HEK293 (cell line): ENCODE data around the gene CABP1.
A peak's percentile ranks its signal among the peaks of the same experiment; 100 is the strongest.

ENCODE experiments used
- CTCF ChIA-PET: fragments of 350-600 bp; formaldehyde crosslinking; extraction: SDS; loops from one replicate; lab custom pipeline; 2021; ENCODE audit warnings: antibody characterized with exemption; lab: Yijun Ruan, JAX
- POLR2A ChIA-PET: fragments of 300-600 bp; formaldehyde crosslinking; extraction: SDS; loops from one replicate; lab custom pipeline; 2020; ENCODE audit warnings: antibody characterized with exemption, inconsistent platforms; lab: Yijun Ruan, JAX
- H3K27ac ChIP-seq: fragments of 200-500 bp; sonication (Bioruptor generic); 2 replicates; pipeline ENCODE4 v1.5.1; 2014; ENCODE audit warnings: low read depth, low read length, control low read depth, inconsistent platforms; ENCODE audit errors: extremely low read depth
- H3K36me3 ChIP-seq, 2 experiments: fragments of 200-500 bp in 1 of 2; sonication (Bioruptor generic) in 1 of 2; 1 replicate in 1 of 2; 2 replicates in 1 of 2; pipeline ENCODE4 v1.5.1; 2014 to 2017; ENCODE audit warnings: inconsistent platforms in 2 of 2, low read length in 2 of 2; ENCODE audit not compliant: control insufficient read depth in 2 of 2, insufficient read depth in 1 of 2
- H3K4me1 ChIP-seq: fragments of 200-500 bp; sonication (Bioruptor generic); 2 replicates; pipeline ENCODE4 v1.5.1; 2014; ENCODE audit warnings: mild to moderate bottlenecking, low read length, inconsistent platforms; ENCODE audit not compliant: control insufficient read depth, insufficient read depth
- H3K4me3 ChIP-seq: 2 replicates; pipeline ENCODE4 v1.5.1; 2011; ENCODE audit warnings: low read depth, mild to moderate bottlenecking, control low read depth, low read length, moderate library complexity
- H3K9me3 ChIP-seq: fragments of 200-500 bp; sonication (Bioruptor generic); 2 replicates; pipeline ENCODE4 v1.5.1; 2014; ENCODE audit warnings: low read depth, low read length, inconsistent platforms; ENCODE audit not compliant: control insufficient read depth, insufficient read depth
- GLIS1 ChIP-seq: fragments of 450-650 bp; formaldehyde crosslinking; IDR thresholded peaks from 2 replicates; pipeline ENCODE4 v1.5.1; 2016; ENCODE audit warnings: missing biosample characterization, missing genetic modification characterization
- HIC1 ChIP-seq: fragments of 450-650 bp; formaldehyde crosslinking; IDR thresholded peaks from 2 replicates; pipeline ENCODE4 v1.5.1; 2016; ENCODE audit warnings: missing biosample characterization, missing genetic modification characterization
- MEIS1 ChIP-seq: sonication (generic); formaldehyde crosslinking; IDR thresholded peaks from 2 replicates; pipeline ENCODE4 v1.8.1; 2022; ENCODE audit warnings: missing genetic modification reagents, mild to moderate bottlenecking, borderline replicate concordance
- PATZ1 ChIP-seq: fragments of 450-650 bp; formaldehyde crosslinking; IDR thresholded peaks from 2 replicates; pipeline ENCODE4 v1.5.1; 2016; ENCODE audit warnings: missing biosample characterization, missing genetic modification characterization
- PRDM1 ChIP-seq: fragments of 450-650 bp; formaldehyde crosslinking; IDR thresholded peaks from 2 replicates; pipeline ENCODE4; 2016; ENCODE audit warnings: missing biosample characterization, missing genetic modification characterization
- SP7 ChIP-seq: fragments of 450-650 bp; formaldehyde crosslinking; IDR thresholded peaks from 2 replicates; pipeline ENCODE4 v1.5.1; 2016; ENCODE audit warnings: missing biosample characterization, missing genetic modification characterization
- WT1 ChIP-seq: fragments of 450-650 bp; formaldehyde crosslinking; IDR thresholded peaks from 2 replicates; pipeline ENCODE4 v1.5.1; 2016; ENCODE audit warnings: missing biosample characterization, missing genetic modification characterization
- ZFHX2 ChIP-seq: fragments of 450-650 bp; formaldehyde crosslinking; conservative IDR thresholded peaks from 2 replicates; pipeline ENCODE4 v1.5.1; 2016; ENCODE audit warnings: missing biosample characterization, missing genetic modification characterization
- ZIC2 ChIP-seq: fragments of 450-650 bp; formaldehyde crosslinking; IDR thresholded peaks from 2 replicates; pipeline ENCODE4 v1.5.1; 2016; ENCODE audit warnings: missing biosample characterization, missing genetic modification characterization
- ZNF175 ChIP-seq: fragments of 450-650 bp; formaldehyde crosslinking; IDR thresholded peaks from 2 replicates; pipeline ENCODE4 v1.5.1; 2016; ENCODE audit warnings: missing biosample characterization, missing genetic modification characterization
- ZNF19 ChIP-seq: fragments of 450-650 bp; formaldehyde crosslinking; IDR thresholded peaks from 2 replicates; pipeline ENCODE4; 2016; ENCODE audit warnings: missing biosample characterization, missing genetic modification characterization, low read depth
- ZNF24 ChIP-seq: fragments of 450-650 bp; formaldehyde crosslinking; IDR thresholded peaks from 2 replicates; pipeline ENCODE4 v1.5.1; 2016; ENCODE audit warnings: missing biosample characterization, missing genetic modification characterization
- ZNF280D ChIP-seq: fragments of 450-650 bp; formaldehyde crosslinking; IDR thresholded peaks from 2 replicates; pipeline ENCODE4 v1.5.1; 2016; ENCODE audit warnings: missing biosample characterization, missing genetic modification characterization
- ZNF529 ChIP-seq: fragments of 450-650 bp; formaldehyde crosslinking; IDR thresholded peaks from 2 replicates; pipeline ENCODE4 v1.5.1; 2017; ENCODE audit warnings: missing genetic modification characterization, missing biosample characterization; ENCODE audit not compliant: insufficient replicate concordance
- ZNF623 ChIP-seq: fragments of 450-650 bp; formaldehyde crosslinking; IDR thresholded peaks from 2 replicates; pipeline ENCODE4 v1.5.1; 2016; ENCODE audit warnings: missing biosample characterization, missing genetic modification characterization
- ZNF768 ChIP-seq: fragments of 450-650 bp; formaldehyde crosslinking; IDR thresholded peaks from 2 replicates; pipeline ENCODE4 v1.5.1; 2018; ENCODE audit warnings: missing biosample characterization, mild to moderate bottlenecking, missing genetic modification characterization
- TF ChIP-seq, protein P1 (sequence below): fragments of 450-650 bp; formaldehyde crosslinking; IDR thresholded peaks from 2 replicates; pipeline ENCODE4 v1.5.1; 2016; ENCODE audit warnings: missing biosample characterization, missing genetic modification characterization
- TF ChIP-seq, protein P2 (sequence below): fragments of 450-650 bp; formaldehyde crosslinking; IDR thresholded peaks from 2 replicates; pipeline ENCODE4 v1.5.1; 2016; ENCODE audit warnings: missing biosample characterization, missing genetic modification characterization

The CABP1 gene

GRCh38 chr12:120597861-120598260 is 42.6 kb upstream of the CABP1 start:
- H3K36me3 ChIP-seq: no peaks in the 10 kb centered on the region
- no peaks in the 10 kb centered on the region for H3K4me1 ChIP-seq
- ChIA-PET POLR2A (interaction anchor here (2.2 kb wide), 1 partner anchor 17 kb away, joined by 6 read pairs; the partner anchor contains the start of gene POP5), CTCF (interaction anchor here (1.6 kb wide), 1 partner anchor 15 kb away, joined by 9 read pairs; no protein-coding TSS in a partner anchor)
- H3K9me3 ChIP-seq: no peaks in the 10 kb centered on the region
- H3K27ac ChIP-seq: no peak overlapping the region
- no peak overlapping the region for H3K4me3 ChIP-seq
- TF ChIP-seq, protein P1, sequence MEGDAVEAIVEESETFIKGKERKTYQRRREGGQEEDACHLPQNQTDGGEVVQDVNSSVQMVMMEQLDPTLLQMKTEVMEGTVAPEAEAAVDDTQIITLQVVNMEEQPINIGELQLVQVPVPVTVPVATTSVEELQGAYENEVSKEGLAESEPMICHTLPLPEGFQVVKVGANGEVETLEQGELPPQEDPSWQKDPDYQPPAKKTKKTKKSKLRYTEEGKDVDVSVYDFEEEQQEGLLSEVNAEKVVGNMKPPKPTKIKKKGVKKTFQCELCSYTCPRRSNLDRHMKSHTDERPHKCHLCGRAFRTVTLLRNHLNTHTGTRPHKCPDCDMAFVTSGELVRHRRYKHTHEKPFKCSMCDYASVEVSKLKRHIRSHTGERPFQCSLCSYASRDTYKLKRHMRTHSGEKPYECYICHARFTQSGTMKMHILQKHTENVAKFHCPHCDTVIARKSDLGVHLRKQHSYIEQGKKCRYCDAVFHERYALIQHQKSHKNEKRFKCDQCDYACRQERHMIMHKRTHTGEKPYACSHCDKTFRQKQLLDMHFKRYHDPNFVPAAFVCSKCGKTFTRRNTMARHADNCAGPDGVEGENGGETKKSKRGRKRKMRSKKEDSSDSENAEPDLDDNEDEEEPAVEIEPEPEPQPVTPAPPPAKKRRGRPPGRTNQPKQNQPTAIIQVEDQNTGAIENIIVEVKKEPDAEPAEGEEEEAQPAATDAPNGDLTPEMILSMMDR (tag by site-specific recombination): no peak
- no peak for TF ChIP-seq ZNF19 (tag by site-specific recombination)
- TF ChIP-seq ZNF768 (tag by site-specific recombination): 0 out of 2 replicates have a peak, but pooled peaks have one; percentile 76
- TF ChIP-seq ZNF623 (tag by site-specific recombination): 0 out of 2 replicates have a peak, but pooled peaks have one; percentile 2
- TF ChIP-seq ZNF175 (tag by site-specific recombination): no peak
- no peak for TF ChIP-seq MEIS1 (CRISPR knock-in tag)
- no peak for TF ChIP-seq ZNF529 (tag by site-specific recombination)

- POLR2A ChIA-PET: interaction anchor here (2.2 kb wide), 1 partner anchor 18 kb away, joined by 6 read pairs; the partner anchor contains the start of gene POP5
Measured at GRCh38 chr12:120598674-120599463, 41.6 kb upstream of the CABP1 start.

More at GRCh38 chr12:120598674-120599463, 41.6 kb upstream of the CABP1 start:
- H3K4me3 ChIP-seq: no peak overlapping the region
- CTCF ChIA-PET: interaction anchor here (0.9 to 1.6 kb wide), 2 partner anchors 16 to 50 kb away, joined by 3 to 9 read pairs; no protein-coding TSS in a partner anchor
- H3K4me1 ChIP-seq: no peaks in the 10 kb centered on the region
- no peaks in the 10 kb centered on the region for H3K9me3 ChIP-seq
- no peak overlapping the region for H3K27ac ChIP-seq
- no peaks in the 10 kb centered on the region for H3K36me3 ChIP-seq
- peak; percentile 71 for TF ChIP-seq ZIC2 (tag by site-specific recombination)
- TF ChIP-seq ZFHX2 (tag by site-specific recombination): peak; percentile 56
- peak; percentile 53 for TF ChIP-seq PATZ1
- TF ChIP-seq, protein P2, sequence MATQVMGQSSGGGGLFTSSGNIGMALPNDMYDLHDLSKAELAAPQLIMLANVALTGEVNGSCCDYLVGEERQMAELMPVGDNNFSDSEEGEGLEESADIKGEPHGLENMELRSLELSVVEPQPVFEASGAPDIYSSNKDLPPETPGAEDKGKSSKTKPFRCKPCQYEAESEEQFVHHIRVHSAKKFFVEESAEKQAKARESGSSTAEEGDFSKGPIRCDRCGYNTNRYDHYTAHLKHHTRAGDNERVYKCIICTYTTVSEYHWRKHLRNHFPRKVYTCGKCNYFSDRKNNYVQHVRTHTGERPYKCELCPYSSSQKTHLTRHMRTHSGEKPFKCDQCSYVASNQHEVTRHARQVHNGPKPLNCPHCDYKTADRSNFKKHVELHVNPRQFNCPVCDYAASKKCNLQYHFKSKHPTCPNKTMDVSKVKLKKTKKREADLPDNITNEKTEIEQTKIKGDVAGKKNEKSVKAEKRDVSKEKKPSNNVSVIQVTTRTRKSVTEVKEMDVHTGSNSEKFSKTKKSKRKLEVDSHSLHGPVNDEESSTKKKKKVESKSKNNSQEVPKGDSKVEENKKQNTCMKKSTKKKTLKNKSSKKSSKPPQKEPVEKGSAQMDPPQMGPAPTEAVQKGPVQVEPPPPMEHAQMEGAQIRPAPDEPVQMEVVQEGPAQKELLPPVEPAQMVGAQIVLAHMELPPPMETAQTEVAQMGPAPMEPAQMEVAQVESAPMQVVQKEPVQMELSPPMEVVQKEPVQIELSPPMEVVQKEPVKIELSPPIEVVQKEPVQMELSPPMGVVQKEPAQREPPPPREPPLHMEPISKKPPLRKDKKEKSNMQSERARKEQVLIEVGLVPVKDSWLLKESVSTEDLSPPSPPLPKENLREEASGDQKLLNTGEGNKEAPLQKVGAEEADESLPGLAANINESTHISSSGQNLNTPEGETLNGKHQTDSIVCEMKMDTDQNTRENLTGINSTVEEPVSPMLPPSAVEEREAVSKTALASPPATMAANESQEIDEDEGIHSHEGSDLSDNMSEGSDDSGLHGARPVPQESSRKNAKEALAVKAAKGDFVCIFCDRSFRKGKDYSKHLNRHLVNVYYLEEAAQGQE (tag by site-specific recombination): no peak
- peak; percentile 60; the same call in 1 of the 2 replicates for TF ChIP-seq HIC1 (tag by site-specific recombination)
- TF ChIP-seq SP7 (tag by site-specific recombination): peak; percentile 46; the same call in 1 of the 2 replicates
- peak; percentile 9; the same call in 1 of the 2 replicates for TF ChIP-seq GLIS1 (tag by site-specific recombination)
- TF ChIP-seq ZNF175 (tag by site-specific recombination): no peak
- 0 out of 2 replicates have a peak, but pooled peaks have one; percentile 12 for TF ChIP-seq WT1
- TF ChIP-seq ZNF280D (tag by site-specific recombination): no peak
- TF ChIP-seq ZNF24 (tag by site-specific recombination): 0 out of 2 replicates have a peak, but pooled peaks have one; percentile 28
- peak; percentile 61 for TF ChIP-seq PRDM1
- TF ChIP-seq ZNF623 (tag by site-specific recombination): no peak
- no peak for TF ChIP-seq ZNF529 (tag by site-specific recombination)
- TF ChIP-seq, all 188 proteins: peak for 9
